ENCODE data around the gene OMP. TPM values are rescaled to one million over a fixed set of nuclear protein-coding genes. Genes with fewer than 3 reads are reported as not detected.
"Not testable (repeated sequence)": the region's sequence is repeated elsewhere in the genome, so short reads cannot be mapped to it uniquely, and the experiment has no call there.

OMP gene
- total RNA-seq, 1 donor from 2014 or later = not detected

DNA sequence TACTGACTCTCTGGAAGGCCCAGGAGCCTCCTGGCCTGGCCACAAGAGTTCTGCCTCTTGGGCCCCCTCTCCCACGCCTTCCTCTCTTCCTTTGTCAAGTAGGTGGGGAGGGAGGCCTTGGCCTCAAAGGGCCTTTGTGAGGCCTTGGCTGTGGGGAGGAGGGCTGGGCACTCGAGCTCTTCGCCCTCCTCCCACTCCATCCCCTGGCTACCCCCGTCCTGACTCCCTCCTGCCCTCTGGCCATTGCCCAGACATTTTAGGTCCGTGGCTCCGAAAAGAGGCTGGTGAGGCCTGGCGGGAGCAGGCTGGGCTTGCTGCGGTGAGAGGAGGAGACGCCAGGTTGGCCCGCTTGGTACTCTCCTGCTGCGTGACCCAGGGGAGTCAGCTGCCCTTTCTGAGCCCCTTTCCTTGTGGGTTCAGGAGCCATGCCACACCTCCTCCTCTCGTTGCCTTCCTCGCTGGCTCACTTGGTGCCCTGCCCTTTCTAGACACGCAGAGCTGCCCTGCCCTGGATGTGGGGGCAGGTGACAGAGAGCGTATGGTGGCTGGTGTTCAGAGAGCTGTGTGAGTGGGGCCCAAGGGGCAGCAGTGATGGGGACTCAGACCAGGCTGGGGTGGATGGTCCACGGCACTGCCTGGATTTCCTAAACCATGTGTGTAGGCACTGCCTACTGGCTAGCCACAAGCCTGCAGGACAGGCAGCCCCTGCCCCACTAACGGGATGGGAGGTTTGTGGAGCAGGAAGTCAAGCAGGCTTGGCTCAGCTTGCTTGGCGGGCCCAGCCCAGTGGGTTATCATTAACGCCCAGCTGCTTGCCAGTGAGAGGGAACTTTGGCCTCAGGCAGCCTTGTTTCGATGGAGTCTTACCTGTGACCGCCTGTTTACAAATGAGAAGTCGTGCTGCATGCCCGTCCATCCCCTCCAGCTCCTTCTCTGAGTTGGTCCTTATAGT, 15.8 kb upstream of the OMP start:
- DNase-seq (ENCODE audit: low spot score) = no peak

DNA sequence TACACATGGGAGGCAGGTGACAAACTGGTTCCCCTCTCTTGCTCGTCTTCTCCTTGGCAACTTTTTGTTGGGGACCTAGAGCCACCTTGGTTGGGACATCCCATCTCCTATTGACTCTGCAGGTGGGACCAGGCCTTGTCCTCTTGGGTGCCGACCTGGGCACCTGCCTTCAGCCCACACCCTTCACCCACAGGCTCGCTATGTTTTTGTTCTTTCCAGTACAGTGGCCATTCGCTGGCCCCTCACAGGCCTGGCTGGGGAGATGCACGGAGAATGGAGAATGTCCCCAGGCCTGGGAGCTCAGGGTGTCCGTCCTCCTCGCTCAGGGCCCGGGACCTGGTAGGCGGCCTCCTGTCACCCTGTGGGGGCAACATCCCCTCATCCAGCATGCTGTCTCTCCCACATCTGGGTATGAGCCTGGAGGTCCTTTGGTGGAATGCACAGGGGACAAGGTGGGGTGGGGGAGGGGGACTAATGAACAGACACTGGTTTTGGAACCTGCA, 14.9 kb upstream of the OMP start:
- DNase-seq (ENCODE audit: low spot score) = no peak

DNA sequence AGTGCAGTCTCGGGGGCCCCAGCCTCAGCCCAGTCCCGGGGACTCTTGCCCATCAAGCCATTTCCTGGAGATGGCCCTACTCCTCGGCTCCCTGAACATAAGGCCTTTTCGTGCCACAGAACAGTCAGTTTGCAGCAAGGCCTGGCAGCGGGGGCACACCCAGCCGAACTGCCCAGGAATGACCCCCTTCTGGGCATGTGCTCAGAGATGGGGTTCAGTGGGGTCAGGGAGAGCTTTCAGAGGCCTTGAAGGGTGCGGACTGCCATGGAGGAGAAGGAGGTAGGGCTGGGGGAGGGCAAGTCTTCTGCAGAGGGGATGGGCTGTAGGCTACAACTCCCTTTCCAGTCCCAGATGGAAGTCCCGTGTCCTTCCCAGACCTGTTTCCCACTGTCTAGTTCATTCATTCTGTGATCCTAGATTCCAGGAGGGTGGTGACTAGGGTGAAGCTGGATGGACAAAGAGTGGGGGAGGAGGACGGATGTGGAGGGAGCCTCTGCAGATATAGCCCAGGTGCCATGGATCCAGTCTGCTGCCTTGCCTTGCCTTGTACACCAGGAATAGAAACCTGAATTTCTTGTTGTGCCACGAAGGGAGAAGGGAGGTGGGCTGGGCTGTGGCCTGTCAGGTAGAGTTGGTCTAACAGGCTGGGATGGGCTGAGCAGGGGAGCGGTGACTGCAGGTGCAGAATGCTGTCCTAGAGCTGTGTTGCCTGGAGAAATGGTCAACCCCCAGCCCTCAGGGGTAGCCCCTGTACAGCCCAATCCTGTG, 14.2 kb upstream of the OMP start:
- DNase-seq (ENCODE audit: low spot score) = peak; percentile 67

DNA sequence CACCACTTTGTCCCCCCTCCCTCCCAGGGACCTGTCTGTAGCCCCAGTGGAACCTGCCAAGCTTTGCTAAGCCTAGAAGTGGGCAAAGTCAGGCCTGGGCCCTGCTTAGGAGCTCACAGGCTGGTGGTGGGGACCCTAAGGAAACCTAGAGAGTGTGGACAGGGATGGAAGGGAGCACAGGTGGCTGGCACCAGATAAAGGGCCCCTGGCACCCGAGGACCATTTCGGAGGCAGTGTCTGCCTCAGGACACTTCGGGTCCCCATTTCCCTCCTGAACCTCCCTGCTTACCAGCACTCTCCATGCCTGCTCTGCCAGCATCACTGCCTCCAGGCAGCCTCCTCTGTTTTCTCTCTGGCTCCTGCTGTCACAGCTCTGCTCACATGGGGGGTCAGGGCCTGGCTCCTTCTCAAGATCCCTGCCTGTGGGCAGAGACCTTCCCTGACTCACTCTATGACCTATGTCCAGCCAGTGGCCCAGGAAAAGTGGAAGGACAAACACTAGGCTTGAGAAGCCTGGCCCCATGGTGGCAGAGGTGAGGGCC, 13.6 kb upstream of the OMP start:
- no peak for DNase-seq (ENCODE audit: low spot score)

DNA sequence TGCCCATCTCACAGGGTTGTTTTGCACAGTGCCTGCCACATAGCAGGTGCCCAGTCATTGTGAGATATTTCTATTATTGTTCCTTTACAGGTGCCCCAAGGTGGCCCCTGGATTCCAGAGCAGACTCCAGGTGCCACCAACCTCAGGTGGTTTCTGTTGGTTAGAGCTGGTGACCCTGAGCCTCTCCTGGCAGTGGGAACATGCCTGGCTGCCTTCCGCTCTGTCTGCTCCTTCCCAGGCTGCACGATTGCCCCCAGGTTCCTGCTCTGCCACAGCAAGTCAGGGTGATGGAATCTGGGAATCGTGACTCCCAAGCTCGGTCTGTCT, 12.6 kb upstream of the OMP start:
- DNase-seq (ENCODE audit: low spot score) = no peak

DNA sequence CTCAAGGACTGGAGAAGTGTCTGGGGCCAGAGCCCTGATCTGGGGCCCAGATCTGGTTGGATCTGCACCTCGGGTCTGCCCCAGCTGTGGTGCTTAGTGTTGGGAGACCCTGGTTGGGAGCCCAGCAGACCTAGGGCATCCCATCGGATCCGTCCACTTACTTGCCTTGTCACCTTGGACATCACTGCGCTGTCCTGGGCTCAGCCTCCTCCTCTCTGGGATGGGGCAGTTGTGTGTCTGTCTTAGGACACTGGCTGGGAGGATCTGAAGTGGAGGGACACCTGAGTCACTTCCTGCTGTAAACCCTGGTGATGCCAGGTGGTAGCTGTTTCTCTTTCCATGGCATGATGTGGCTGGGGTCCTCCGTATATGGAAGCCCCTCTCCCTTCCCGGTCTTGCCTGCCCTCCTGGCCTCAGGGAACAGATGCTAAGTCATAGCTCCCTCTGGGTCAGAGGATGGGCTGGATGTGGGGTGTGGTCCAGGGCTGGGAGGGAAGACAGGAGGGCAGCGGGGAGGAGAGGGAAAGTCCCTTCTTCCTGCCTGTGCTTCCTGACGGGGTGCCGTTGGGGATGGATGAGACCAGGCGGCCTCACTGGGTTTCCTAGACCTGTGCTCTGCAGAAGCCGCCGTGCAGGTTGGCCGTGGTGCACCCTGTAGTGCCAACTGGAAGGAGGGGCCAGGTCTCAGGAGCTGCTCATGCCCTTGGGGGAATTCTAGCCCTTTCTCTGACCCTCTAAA, 12.1 kb upstream of the OMP start:
- no peak for DNase-seq (ENCODE audit: low spot score)

DNA sequence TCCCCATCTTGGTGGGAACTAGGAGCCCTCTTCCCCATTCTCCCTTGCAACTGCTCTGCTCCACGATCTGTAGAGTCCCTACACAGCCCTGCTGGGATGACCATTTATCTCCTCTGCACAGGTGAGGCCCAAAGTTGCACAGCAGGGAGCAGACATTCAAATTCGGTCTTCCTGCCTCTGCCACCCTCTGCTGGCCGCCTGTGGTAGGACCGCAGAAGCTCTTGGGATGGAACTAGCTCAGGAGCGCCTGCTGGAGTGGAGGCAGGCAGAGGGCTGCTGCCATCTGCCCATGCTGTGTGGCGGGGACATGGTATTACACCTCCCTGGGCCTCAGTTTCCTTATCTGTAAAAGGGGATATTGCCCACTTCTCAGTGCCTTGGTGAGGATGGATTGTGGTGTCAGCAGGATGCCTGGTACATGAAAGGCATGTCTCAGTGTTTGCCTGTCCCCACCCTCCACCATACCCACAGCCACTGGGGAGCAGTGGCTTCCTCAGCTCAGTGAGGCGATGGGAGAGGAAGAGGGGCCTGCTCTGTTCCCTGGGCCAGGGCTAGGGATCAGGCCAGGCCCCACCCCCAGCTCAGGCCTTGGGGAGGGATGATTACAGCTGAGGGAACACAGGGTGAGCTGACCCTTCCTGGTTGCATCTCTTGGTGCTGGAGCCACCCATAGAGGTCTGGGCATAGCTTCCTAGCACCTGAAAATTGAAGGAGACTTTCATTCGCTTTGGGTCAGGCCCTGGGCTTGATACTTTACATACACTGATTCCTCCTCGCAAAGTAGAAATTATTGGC, 11.3 kb upstream of the OMP start:
- peak; percentile 72 for DNase-seq (ENCODE audit: low spot score)

DNA sequence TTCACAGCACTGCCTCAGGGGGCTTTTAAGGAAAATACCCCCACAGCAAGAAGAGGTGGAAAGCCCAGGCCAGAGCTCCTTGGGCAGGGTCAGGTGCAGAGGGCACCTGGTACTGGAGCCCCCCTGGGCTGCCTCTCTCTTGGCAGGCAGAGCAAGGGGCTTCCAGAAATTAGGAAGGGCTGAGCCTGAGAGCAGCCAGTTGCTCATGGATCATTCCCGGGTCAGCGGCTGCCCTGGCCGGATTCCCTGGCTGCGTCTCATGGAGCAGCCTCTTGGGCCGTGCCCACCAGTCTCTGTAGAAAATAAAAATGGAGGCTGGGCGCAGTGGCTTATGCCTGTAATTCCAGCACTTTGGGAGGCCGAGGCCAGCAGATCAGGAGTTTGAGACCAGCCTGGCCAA, 10.3 kb upstream of the OMP start:
- DNase-seq (ENCODE audit: low spot score) = no peak

DNA sequence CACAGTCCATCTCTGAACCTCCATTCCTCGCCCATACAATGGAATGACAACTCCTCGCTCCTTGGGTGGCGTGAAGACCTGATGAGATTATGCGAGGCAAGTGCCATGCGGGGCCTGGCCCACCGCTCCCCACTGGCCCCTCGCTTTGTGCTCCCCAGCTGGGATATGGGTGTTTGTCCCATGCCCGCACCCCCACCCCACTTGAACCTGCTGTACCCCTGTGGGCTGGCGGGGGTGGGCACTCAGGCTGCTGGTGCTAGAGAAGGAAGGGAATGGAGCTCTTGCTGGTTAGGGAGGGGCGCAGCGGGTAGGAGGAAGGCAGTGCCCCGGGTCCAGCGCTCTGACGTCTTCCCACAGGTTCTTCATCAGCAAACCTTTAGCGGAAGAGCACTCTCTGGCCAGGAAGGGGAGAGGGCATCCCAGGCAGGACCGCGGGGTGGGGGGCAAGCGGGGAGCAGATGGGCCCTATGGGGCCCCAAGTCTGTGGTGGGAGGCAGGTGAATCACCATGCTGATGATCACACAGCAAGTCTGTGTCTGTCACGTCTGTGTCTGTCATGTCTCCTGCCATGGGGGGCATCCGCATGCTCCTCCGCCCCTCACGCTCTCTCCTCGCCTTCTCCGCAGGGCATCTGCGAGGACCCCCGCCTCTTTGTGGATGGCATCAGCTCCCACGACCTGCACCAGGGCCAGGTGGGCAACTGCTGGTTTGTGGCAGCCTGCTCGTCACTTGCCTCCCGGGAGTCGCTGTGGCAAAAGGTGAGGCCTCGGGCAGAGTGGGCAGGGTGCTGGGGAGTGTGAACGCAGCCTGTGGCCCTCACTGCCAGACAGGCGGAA, 9.4 kb upstream of the OMP start:
- no peak for DNase-seq (ENCODE audit: low spot score)

DNA sequence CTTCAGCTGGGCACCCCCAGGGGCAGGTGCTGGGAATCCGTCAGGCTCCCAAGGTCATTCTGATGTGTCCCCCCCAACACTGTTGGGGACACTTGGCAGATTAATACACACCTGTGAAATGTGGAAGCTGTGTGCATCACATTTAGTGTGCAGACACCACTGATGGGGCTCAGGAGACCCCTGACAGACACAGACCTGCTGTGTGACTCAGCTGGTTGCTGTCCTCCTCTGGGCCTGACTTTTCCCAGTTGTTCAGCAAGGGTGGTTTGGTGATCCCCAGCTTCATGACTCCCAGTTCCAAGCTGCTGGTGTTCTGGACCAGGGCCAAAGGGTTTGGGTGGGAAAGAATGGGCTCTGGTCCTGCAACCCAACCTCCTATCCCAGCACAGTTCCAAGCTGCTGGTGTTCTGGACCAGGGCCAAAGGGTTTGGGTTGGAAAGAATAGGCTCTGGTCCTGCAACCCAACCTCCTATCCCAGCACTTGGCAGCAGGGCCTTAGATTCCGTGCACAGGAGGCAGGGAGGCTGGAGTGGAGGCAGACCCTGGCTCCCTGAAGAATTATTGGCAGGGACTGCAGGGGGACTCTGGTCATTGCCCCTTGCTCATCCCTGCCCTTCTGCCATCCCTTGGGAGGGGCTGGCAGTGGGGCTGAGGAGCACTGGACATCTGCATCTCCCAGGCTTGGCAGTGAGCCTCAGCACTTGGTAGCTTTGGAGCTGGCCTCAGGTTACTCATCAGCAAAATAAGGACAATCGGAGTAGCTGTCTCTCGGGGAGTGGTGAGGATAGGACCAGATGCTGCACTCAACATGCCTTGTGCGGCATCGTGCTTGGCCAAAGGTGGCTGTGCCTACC, 8.4 kb upstream of the OMP start:
- no peak for DNase-seq (ENCODE audit: low spot score)

DNA sequence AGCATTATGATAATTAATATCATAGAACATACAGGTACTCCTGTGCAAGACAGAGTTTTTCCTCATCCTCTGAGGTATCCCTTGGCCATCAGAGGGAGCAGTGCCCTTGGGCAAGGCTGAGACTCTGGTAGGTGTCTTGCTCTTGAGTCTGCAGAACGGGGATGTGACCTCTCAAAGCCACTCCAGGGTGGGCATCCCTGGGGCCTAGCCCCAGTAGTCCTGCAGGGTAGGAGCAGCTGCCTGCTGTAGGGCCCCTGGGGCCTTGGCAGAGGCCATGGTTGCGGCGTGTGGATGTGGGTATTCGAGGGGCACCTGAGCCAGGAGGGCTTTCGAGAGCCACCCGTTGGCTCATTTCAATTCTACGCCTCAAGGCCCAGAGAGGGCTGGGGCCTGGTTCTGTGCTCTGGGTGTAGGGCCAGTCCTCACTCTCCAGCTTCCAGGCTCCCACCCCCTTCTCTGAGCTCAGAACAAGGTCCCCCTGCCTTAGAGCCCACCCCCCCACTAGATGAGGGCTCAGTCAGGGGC, 7.7 kb upstream of the OMP start:
- DNase-seq (ENCODE audit: low spot score) = no peak

DNA sequence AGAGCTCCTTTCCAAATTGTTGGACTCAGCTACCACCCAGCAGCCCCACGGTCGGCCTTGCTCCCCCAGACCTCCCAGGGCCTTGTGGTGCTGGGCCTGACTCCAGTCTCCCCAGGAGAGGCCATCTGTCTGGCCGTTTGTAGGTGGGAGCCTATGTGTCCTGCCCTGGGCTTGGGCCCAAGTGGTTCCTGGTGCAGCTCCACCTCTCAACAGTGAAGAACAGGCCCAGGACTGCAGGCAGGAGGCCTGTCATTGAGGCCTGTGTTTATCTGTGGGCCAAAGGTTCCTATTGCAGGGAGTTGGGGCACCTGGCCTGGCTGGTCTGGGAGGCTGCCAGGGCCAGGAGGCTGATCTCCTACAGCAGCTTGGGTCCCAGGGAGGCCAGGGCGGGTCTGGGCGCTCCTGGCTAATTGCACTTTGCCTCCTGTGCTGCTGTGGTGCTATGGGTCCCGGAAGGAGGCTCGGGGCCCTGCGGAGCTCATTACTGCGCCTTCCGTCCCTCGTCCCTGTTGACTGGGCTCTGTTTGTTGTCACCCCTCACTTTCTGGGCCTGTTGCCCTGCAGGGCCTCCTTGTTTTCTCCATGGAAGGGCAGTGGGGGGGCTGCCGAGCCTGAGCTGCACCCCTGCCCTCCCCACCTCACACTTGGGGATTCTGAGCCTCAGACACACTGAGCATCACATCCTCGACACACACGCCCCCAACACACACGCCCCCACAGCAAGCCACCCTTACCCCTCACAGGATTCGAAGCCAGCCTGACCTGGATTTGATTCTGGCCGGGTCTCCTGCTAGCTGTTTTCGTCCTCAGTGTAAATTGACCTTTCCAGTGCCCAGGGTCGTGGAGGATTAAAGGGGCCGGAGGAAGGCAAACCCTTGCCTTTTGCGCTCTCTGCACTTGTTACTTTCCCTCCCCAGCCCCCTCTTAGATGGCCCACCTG, 6.8 kb upstream of the OMP start:
- no peak for DNase-seq (ENCODE audit: low spot score)

DNA sequence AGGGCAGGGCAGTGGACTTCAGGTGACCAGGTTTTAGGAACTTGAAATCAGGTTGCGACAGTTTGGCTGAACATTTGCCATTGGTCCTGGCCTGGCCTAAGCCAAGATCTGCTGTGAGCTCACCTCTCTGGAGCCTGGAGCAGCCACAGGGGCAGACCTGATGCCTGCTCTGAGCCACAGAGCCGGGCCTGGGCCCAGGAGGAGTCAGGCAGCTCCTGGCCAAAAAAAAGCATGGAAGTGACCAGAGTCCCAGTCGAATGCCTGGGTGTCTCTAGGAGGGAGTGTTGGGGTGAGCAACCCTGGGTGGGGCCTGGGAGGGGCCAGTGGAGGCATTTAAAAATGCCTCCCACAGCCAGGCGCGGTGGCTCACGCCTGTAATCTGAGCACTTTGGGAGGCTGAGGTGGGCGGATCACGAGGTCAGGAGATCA, 6.0 kb upstream of the OMP start:
- no peak for DNase-seq (ENCODE audit: low spot score)

DNA sequence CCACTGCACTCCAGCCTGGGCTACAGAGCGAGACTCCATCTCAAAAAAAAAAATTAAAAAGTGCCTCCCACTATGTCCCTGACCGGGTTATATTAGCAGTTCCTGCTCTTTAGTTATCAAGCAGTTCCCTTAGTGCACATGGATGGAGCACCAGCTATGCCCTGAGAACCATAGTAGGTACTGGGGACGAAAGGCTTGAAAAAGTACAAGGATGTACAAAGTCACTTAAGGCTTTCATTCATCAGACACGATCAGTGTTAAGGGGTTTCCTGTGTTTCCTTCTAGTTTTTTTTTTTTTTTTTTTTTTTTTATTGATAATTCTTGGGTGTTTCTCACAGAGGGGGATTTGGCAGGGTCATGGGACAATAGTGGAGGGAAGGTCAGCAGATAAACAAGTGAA, 5.5 kb upstream of the OMP start:
- DNase-seq (ENCODE audit: low spot score) = not testable (repeated sequence)

DNA sequence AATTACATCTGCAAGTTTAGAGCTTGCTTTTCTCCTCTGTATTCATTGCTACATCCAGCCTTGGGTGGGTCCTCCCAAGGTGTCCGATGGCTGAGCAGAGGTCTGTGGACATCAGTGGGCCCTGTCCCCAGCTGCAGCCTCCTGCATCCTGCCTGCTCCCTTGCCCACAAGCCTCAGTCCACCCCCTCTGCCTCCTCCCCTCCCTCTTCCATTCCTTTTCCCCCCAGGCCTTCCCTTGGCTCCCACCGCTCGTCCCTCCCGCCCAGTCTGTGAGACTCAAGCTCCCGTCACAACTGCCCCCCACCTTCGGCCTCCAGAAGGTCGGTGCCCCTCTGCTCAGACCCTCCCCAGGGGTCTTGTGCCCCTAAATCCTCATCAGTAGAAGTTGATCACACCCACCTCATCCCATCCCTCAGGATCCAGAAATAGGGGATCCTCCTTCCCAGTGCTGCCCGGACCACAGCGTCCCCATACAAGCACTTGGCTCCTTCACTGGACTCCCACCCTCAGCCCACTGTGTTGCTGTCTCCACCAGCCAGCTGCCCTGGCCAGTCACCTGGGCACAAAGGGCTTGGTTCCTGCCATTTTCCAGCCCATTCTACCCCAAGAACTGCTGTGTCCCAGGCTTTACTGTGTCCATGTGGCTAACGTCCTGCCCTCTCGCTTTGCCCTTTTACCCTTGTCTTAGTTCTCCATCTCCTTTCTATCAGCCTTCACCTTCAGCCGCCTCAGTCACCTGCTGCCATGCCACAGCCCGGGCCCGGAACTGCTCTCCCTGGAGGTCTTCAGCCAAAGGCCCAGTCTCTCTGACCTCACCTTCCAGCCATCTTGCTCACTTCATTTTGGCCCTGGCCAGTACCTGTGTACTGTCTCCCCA, 2.2 kb upstream of the OMP start:
- DNase-seq (ENCODE audit: low spot score) = no peak

DNA sequence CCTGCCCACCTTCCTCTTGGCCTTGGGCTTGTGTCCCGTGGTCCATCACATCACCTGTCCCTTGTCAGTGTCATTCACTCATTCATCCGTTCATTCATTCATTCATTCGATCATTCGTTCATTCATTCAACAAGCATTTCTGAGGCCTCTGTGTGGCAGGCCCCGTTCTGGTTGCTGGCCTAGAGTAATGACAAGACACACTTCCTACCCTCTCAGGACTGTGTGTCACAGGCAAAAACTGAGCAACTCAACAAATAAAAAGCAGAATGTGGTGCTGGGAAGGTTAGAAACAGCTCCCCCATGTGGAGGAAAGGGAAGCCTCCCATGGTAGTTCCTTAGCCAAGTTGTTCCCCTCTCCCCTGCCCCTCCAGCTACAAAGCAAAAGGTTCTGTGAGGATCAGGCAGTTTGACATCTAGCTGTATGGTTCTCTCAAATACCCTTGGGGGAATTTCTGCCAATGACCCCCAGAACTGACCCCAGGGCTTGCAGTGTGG, 1.6 kb upstream of the OMP start:
- DNase-seq (ENCODE audit: low spot score) = no peak
